ENCODE results near the gene TMEM37. TPM values are rescaled to one million over a fixed set of nuclear protein-coding genes. Genes with fewer than 3 reads are reported as not detected.

Gene TMEM37
- total and polyA plus RNA-seq, 2 experiments from 2014 or later, result 52.6 to 123 TPM

DNA sequence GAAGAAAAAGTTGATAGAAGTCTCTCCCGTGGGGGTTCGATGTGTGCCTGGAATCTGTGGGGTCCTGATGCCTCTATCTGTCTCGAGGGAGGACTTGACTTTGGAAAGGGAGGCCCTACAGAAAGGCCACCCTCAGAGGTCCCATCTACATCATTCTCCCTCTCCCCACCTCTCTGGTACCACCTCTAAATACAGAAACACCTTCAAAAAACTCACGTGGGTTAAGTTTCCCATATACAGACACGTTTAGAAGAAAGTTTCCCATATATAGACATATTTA is 5.3 kb upstream of the TMEM37 start:
- H3K4me3 ChIP-seq, result no peak overlapping the region
- no peaks in the 10 kb centered on the region for H3K79me2 ChIP-seq
- TF ChIP-seq, protein P1, sequence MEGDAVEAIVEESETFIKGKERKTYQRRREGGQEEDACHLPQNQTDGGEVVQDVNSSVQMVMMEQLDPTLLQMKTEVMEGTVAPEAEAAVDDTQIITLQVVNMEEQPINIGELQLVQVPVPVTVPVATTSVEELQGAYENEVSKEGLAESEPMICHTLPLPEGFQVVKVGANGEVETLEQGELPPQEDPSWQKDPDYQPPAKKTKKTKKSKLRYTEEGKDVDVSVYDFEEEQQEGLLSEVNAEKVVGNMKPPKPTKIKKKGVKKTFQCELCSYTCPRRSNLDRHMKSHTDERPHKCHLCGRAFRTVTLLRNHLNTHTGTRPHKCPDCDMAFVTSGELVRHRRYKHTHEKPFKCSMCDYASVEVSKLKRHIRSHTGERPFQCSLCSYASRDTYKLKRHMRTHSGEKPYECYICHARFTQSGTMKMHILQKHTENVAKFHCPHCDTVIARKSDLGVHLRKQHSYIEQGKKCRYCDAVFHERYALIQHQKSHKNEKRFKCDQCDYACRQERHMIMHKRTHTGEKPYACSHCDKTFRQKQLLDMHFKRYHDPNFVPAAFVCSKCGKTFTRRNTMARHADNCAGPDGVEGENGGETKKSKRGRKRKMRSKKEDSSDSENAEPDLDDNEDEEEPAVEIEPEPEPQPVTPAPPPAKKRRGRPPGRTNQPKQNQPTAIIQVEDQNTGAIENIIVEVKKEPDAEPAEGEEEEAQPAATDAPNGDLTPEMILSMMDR (IDR thresholded peaks at IDR 0.05; ENCODE audit: poor library complexity), result no peak
- no peak for TF ChIP-seq EZH2 (IDR thresholded peaks at IDR 0.05; ENCODE audit: borderline replicate concordance)
- TF ChIP-seq EZH2phosphoT487 (IDR thresholded peaks at IDR 0.05; ENCODE audit: low read depth, severe bottlenecking, unreplicated experiment), result no peak
- no peaks in the 10 kb centered on the region for H3K36me3 ChIP-seq (replicated peaks; ENCODE audit: insufficient read depth, low read depth)
- H3K9me3 ChIP-seq (ENCODE audit: low read depth), result no peaks in the 10 kb centered on the region
- peaks cover 84% of the 10 kb centered on the region for H3K4me1 ChIP-seq (ENCODE audit: insufficient read depth)
- H3K27ac ChIP-seq, result peak overlapping the region; percentile 99
- DNase-seq (ENCODE audit: low spot score), result no peak
- H3K4me2 ChIP-seq, result peak overlapping the region; percentile 61
- 34% methylated on average over 5 of the region's 5 CpGs for WGBS (ENCODE audit: low lambda C conversion rate, missing lambda C conversion rate)
- H4K20me1 ChIP-seq (ENCODE audit: insufficient read depth, poor library complexity, severe bottlenecking), result no peaks in the 10 kb centered on the region
- no peaks in the 10 kb centered on the region for H3K9me2 ChIP-seq (replicated peaks; ENCODE audit: insufficient read depth)
- no peak overlapping the region for H2AFZ ChIP-seq
- no peaks in the 10 kb centered on the region for H3K27me3 ChIP-seq

DNA sequence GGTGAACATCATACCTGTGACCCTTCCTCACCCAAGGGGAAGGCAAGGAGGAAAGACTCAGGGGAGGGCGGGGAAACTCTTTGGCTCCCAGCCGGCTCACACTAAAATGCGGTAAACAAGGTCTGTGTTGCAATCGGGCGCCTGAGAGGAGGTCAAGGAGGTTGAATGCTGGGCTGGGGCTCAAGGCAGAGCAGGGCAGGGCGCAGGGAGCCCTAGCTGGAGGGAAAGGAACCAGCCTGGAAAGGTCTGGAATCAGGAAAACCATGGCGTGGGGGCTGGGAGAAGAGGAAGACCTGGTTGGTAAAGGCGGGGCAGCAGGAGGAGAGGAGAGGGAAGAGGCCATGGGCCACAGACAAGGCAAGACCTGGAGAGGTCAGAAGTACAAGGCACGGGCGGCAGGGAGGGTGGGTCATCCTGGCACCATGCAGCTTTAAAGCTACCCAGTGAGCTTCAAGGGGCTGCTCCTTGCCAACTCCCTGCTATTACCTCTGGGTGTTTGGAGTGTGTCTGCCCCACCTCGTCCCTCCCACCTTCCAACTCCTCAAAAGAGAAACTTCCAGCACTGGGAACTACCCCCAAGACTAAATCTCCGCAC is 4.8 kb upstream of the TMEM37 start:
- DNase-seq (ENCODE audit: low spot score), result peak; percentile 77
- Histone ChIP-seq H3K4me3 (no peak overlapping the region), H3K9me3 (ENCODE audit: low read depth) (no peaks in the 10 kb centered on the region), H3K4me2 (peak overlapping the region; percentile 61), H4K20me1 (ENCODE audit: insufficient read depth, poor library complexity, severe bottlenecking) (no peaks in the 10 kb centered on the region), H3K27ac (peak overlapping the region; percentile 99), H3K9me2 (replicated peaks; ENCODE audit: insufficient read depth) (no peaks in the 10 kb centered on the region), H2AFZ (no peak overlapping the region), H3K79me2 (peaks cover 2% of the 10 kb centered on the region), H3K4me1 (ENCODE audit: insufficient read depth) (peaks cover 81% of the 10 kb centered on the region), H3K36me3 (replicated peaks; ENCODE audit: insufficient read depth, low read depth) (no peaks in the 10 kb centered on the region), H3K27me3 (no peaks in the 10 kb centered on the region)
- TF ChIP-seq, protein P1 (IDR thresholded peaks at IDR 0.05; ENCODE audit: poor library complexity), result no peak
- TF ChIP-seq EZH2phosphoT487 (IDR thresholded peaks at IDR 0.05; ENCODE audit: low read depth, severe bottlenecking, unreplicated experiment), result no peak
- no peak for TF ChIP-seq EZH2 (IDR thresholded peaks at IDR 0.05; ENCODE audit: borderline replicate concordance)
- 50% methylated on average over 12 of the region's 12 CpGs for WGBS (ENCODE audit: low lambda C conversion rate, missing lambda C conversion rate)

DNA sequence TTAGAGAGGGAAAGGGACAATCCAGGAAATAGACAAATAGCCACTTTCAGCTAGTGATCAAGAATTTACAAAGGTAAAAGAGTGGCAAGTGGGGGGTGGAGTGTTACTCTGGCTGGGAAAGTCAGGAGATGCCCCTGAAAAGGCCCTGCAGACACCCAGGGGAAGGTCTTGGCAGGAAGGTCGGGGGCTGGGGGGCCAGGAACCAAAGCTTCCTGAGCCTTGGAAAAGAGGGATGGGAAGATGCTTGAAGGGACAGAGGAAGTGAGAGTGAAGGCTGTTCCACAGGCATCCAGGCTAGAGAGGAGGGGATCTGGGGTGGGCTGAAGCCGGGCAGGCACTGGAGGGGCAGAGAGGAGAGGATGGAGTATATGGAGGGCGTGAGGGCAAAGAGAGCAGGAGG is 3.9 kb upstream of the TMEM37 start:
- Histone ChIP-seq H3K36me3 (replicated peaks; ENCODE audit: insufficient read depth, low read depth) (no peaks in the 10 kb centered on the region), H3K4me3 (no peak overlapping the region), H3K9me3 (ENCODE audit: low read depth) (no peaks in the 10 kb centered on the region), H3K4me1 (ENCODE audit: insufficient read depth) (peaks cover 83% of the 10 kb centered on the region), H3K27ac (peak overlapping the region; percentile 99), H3K27me3 (no peaks in the 10 kb centered on the region), H2AFZ (no peak overlapping the region), H4K20me1 (ENCODE audit: insufficient read depth, poor library complexity, severe bottlenecking) (no peaks in the 10 kb centered on the region), H3K79me2 (peaks cover 10% of the 10 kb centered on the region), H3K9me2 (replicated peaks; ENCODE audit: insufficient read depth) (no peaks in the 10 kb centered on the region), H3K4me2 (no peak overlapping the region)
- WGBS (ENCODE audit: low lambda C conversion rate, missing lambda C conversion rate), result 93% methylated on average over 3 of the region's 3 CpGs
- DNase-seq (ENCODE audit: low spot score), result no peak
- TF ChIP-seq EZH2 (IDR thresholded peaks at IDR 0.05; ENCODE audit: borderline replicate concordance) (no peak), EZH2phosphoT487 (IDR thresholded peaks at IDR 0.05; ENCODE audit: low read depth, severe bottlenecking, unreplicated experiment) (no peak)
- TF ChIP-seq, protein P1 (IDR thresholded peaks at IDR 0.05; ENCODE audit: poor library complexity), result no peak
